ENCODE data around the gene TRABD2B.

DNA sequence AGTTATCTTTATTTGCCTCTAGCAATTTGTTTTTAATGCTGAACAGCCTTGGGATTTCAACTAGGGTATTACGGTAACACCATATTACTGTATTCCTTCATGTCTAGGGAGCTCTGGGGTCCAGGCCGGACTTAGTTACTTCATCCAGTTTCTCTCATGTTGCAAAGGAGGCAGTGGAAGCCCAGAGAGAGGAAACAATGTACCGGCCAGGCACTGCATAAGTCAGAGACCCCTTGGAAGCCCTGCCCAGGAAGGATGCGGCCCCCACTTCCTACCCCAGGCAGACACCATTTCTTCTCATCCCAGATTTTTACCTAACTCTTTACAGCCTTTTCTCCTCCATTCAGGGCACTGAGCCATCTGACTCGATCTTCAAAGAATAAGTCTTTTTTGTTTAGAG, 32.5 kb downstream of the TRABD2B start:
- TF ChIP-seq, protein P1, sequence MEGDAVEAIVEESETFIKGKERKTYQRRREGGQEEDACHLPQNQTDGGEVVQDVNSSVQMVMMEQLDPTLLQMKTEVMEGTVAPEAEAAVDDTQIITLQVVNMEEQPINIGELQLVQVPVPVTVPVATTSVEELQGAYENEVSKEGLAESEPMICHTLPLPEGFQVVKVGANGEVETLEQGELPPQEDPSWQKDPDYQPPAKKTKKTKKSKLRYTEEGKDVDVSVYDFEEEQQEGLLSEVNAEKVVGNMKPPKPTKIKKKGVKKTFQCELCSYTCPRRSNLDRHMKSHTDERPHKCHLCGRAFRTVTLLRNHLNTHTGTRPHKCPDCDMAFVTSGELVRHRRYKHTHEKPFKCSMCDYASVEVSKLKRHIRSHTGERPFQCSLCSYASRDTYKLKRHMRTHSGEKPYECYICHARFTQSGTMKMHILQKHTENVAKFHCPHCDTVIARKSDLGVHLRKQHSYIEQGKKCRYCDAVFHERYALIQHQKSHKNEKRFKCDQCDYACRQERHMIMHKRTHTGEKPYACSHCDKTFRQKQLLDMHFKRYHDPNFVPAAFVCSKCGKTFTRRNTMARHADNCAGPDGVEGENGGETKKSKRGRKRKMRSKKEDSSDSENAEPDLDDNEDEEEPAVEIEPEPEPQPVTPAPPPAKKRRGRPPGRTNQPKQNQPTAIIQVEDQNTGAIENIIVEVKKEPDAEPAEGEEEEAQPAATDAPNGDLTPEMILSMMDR (IDR thresholded peaks at IDR 0.05) = no peak
- TF ChIP-seq POLR2A (IDR thresholded peaks at IDR 0.05) = no peak

Data from breast epithelium (tissue), 3 donors.